Keratinocyte (primary cell): ENCODE measurements around the gene DMGDH. TPM values are rescaled to one million over a fixed set of nuclear protein-coding genes. Genes with fewer than 3 reads are reported as not detected.

Experiments used
- DNase-seq: peaks from one replicate; pipeline ENCODE4 v3.0.0-alpha.2; 2011; ENCODE audit warnings: low read depth, missing footprints, low spot score
- FAIRE-seq: peaks from 2 replicates; lab custom pipeline; 2011; peaks lifted over from hg19 to GRCh38; lab: Jason Lieb, UNC
- H2AFZ ChIP-seq: 2 replicates; pipeline ENCODE4 v1.6.0; 2012; ENCODE audit warnings: low read length, control low read depth, inconsistent platforms; ENCODE audit not compliant: control insufficient read depth
- H3K27ac ChIP-seq: 2 replicates; pipeline ENCODE4 v1.5.1; 2011; ENCODE audit warnings: low read length; ENCODE audit not compliant: control insufficient read depth, insufficient read depth
- H3K27me3 ChIP-seq: 3 replicates; pipeline ENCODE4 v1.6.0; 2011; ENCODE audit warnings: low read length; ENCODE audit not compliant: control insufficient read depth, insufficient read depth; ENCODE audit errors: extremely low read depth
- H3K36me3 ChIP-seq, 2 experiments: 2 replicates in 1 of 2; 3 replicates in 1 of 2; pipeline ENCODE4 v1.5.1; 2011; ENCODE audit warnings: low read length in 2 of 2, mild to moderate bottlenecking in 1 of 2; ENCODE audit not compliant: control insufficient read depth in 2 of 2, insufficient read depth in 2 of 2; ENCODE audit errors: extremely low read depth in 1 of 2
- H3K4me1 ChIP-seq: 3 replicates; pipeline ENCODE4 v1.5.1; 2011; ENCODE audit warnings: low read length; ENCODE audit not compliant: control insufficient read depth, insufficient read depth; ENCODE audit errors: extremely low read depth
- H3K4me2 ChIP-seq: 3 replicates; pipeline ENCODE4 v1.6.0; 2011; ENCODE audit warnings: low read depth, low read length; ENCODE audit not compliant: control insufficient read depth, insufficient read depth; ENCODE audit errors: extremely low read depth
- H3K4me3 ChIP-seq, 3 experiments: fragments of 200-600 bp in 1 of 3; sonication (generic) in 1 of 3; 2 replicates in 2 of 3; 3 replicates in 1 of 3; pipeline ENCODE4 v1.5.1; 2011 to 2016; ENCODE audit warnings: low read length in 3 of 3, mild to moderate bottlenecking in 3 of 3, control low read depth in 2 of 3, inconsistent platforms in 1 of 3, low read depth in 1 of 3, mixed read lengths in 1 of 3, mixed run types in 1 of 3, moderate library complexity in 1 of 3; ENCODE audit not compliant: control insufficient read depth in 2 of 3, insufficient read depth in 2 of 3; ENCODE audit errors: extremely low read depth in 1 of 3
- H3K79me2 ChIP-seq: 2 replicates; pipeline ENCODE4 v1.6.0; 2012; ENCODE audit warnings: low read length; ENCODE audit not compliant: control insufficient read depth, insufficient read depth
- H3K9ac ChIP-seq: 3 replicates; pipeline ENCODE4 v1.6.0; 2011; ENCODE audit warnings: low read length; ENCODE audit not compliant: control insufficient read depth, insufficient read depth; ENCODE audit errors: extremely low read depth
- H3K9me1 ChIP-seq: 3 replicates; pipeline ENCODE4 v1.6.0; 2011; ENCODE audit warnings: low read length; ENCODE audit not compliant: control insufficient read depth, insufficient read depth; ENCODE audit errors: extremely low read depth
- H3K9me3 ChIP-seq: 2 replicates; pipeline ENCODE4 v1.5.1; 2012; ENCODE audit warnings: low read depth, low read length; ENCODE audit not compliant: control insufficient read depth
- H4K20me1 ChIP-seq: 3 replicates; pipeline ENCODE4 v1.6.0; 2011; ENCODE audit warnings: low read length; ENCODE audit not compliant: control insufficient read depth, insufficient read depth; ENCODE audit errors: extremely low read depth
- EZH2 ChIP-seq: IDR thresholded peaks from one replicate; pipeline ENCODE4 v1.6.1; 2012; ENCODE audit warnings: inconsistent platforms, mild to moderate bottlenecking, low read length, moderate library complexity
- dilution Hi-C: fragments of 300-500 bp; cut with MboI; formaldehyde crosslinking; loops from one replicate; pipeline ENCODE4 v1.7.0; 2020; ENCODE audit warnings: low sequenced_read_pairs; ENCODE audit not compliant: extremely low pct_ligation_motif_present
- polyA plus RNA-seq, 5 experiments: library from polyadenylated mRNA; depleted of rRNA in 3 of 5; stranded (reverse) in 3 of 5; stranded (forward) in 1 of 5; unstranded in 1 of 5; fragments of >200 nt; gene quantifications; 1 replicate in 1 of 5; 2 replicates in 3 of 5; 3 replicates in 1 of 5; pipeline versions ENCODE4 v1.2.1 to v1.2.3, GENCODE V29; 2011 to 2012; ENCODE audit warnings: missing spikeins in 2 of 5, low read depth in 1 of 5, low replicate concordance in 1 of 5
- TF ChIP-seq, protein P1 (sequence below), 3 experiments: IDR thresholded peaks in 1 of 3; conservative IDR thresholded peaks in 1 of 3; optimal IDR thresholded peaks in 1 of 3; 2 replicates in 2 of 3; 3 replicates in 1 of 3; pipeline versions ENCODE3 to v1.5.1; 2011; ENCODE audit warnings: low read length in 3 of 3, mild to moderate bottlenecking in 3 of 3, moderate library complexity in 2 of 3, control low read depth in 1 of 3, inconsistent platforms in 1 of 3; ENCODE audit not compliant: insufficient read depth in 2 of 3; ENCODE audit errors: extremely low read depth in 1 of 3

Gene DMGDH
- polyA plus RNA-seq, 1 donor (not counting 4 experiments of a cell fraction or from before 2014, with no cell fraction given): 0.20 TPM

DNA sequence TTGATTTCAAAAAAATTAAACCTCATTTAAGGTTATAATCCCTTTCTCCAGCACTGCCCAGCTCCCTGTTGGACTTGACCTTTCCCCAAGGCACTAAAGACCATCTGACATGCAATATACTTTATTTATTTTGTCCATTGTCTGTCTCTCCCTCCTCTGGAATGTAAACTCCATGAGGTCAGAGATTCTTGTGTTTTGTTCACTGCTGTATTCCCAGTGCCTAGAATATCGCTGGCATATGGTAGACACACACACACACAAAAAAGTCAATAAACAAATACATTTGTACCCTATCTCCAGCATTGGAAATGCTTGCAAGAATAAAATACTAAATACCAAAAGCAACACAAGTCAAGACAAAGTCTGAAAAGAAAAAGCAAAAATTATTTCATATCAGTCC lies 67.1 kb downstream of the DMGDH start:
- Histone ChIP-seq H3K4me2 (no peak overlapping the region), H3K4me1 (no peaks in the 10 kb centered on the region)

DNA sequence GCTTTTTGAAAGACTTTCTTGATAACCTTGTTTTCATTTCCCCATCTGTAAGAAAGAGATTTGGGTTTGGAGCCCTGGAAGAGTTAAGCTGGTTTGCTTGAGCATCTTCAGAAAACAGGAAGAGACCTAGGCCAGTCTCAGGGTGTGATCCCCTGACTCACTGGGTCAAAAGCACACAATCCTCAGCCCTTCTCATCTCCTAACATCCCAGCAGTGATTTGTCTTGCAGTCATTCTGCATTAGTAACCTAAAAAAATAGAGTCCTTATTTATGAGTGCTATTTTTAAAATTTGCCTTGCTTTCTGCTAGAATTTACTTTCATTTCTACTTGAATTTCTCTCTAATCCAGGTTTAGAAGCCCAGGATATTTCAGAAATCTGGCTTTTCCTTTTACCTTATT lies 68.0 kb downstream of the DMGDH start:
- FAIRE-seq (no peak), DNase-seq (no peak)
- H3K9ac ChIP-seq: no peak overlapping the region
- no peaks in the 10 kb centered on the region for H3K79me2 ChIP-seq
- H3K4me1 ChIP-seq: no peaks in the 10 kb centered on the region
- H3K4me2 ChIP-seq: no peak overlapping the region
- no peaks in the 10 kb centered on the region for H4K20me1 ChIP-seq
- H3K27me3 ChIP-seq: peaks cover 5% of the 10 kb centered on the region
- no peaks in the 10 kb centered on the region for H3K9me3 ChIP-seq
- no peak overlapping the region for H3K4me3 ChIP-seq
- dilution Hi-C loops: no loop called here
- no peak overlapping the region for H3K27ac ChIP-seq
- H3K9me1 ChIP-seq: no peaks in the 10 kb centered on the region
- no peak overlapping the region for H2AFZ ChIP-seq
- TF ChIP-seq EZH2: no peak
- TF ChIP-seq, protein P1, sequence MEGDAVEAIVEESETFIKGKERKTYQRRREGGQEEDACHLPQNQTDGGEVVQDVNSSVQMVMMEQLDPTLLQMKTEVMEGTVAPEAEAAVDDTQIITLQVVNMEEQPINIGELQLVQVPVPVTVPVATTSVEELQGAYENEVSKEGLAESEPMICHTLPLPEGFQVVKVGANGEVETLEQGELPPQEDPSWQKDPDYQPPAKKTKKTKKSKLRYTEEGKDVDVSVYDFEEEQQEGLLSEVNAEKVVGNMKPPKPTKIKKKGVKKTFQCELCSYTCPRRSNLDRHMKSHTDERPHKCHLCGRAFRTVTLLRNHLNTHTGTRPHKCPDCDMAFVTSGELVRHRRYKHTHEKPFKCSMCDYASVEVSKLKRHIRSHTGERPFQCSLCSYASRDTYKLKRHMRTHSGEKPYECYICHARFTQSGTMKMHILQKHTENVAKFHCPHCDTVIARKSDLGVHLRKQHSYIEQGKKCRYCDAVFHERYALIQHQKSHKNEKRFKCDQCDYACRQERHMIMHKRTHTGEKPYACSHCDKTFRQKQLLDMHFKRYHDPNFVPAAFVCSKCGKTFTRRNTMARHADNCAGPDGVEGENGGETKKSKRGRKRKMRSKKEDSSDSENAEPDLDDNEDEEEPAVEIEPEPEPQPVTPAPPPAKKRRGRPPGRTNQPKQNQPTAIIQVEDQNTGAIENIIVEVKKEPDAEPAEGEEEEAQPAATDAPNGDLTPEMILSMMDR (optimal IDR thresholded peaks at IDR 0.05 in 1 of 3, IDR thresholded peaks at IDR 0.05 in 1 of 3, conservative IDR thresholded peaks at IDR 0.05 in 1 of 3; ENCODE audit: extremely low read depth in 1 of 3, insufficient read depth in 2 of 3, low read length in 3 of 3): no peak
- H3K36me3 ChIP-seq: no peaks in the 10 kb centered on the region

More for the DNA sequence above, 67.1 kb downstream of the DMGDH start:
- H3K27me3 ChIP-seq: peaks cover 4% of the 10 kb centered on the region
- no peaks in the 10 kb centered on the region for H3K79me2 ChIP-seq
- no peak overlapping the region for H3K27ac ChIP-seq
- no peaks in the 10 kb centered on the region for H3K36me3 ChIP-seq
- H2AFZ ChIP-seq: no peak overlapping the region
- H3K4me3 ChIP-seq: no peak overlapping the region
- no peaks in the 10 kb centered on the region for H4K20me1 ChIP-seq
- dilution Hi-C loops: no loop called here
- FAIRE-seq: no peak
- no peak overlapping the region for H3K9ac ChIP-seq
- H3K9me3 ChIP-seq: no peaks in the 10 kb centered on the region
- H3K9me1 ChIP-seq: no peaks in the 10 kb centered on the region
- no peak for DNase-seq
- TF ChIP-seq EZH2: no peak

DNA sequence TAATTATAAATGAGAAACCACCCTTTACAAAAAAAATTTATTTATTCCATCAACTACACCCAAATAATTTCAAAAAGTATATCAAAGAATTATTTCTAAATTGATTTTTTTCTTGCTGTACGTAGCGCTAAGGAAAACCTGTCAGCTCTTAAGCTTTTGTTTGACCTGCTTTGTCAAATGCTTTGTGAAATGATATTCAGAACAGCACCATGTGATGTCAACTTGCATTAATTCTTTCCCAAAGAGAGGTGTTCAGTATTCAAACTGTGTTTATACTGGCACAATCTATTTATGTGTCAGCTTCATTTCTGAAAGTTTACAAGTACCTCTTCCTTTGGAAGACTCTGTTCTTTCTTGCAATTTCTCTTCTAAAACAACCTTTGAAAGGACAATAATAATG lies 72.4 kb downstream of the DMGDH start:
- H3K9me1 ChIP-seq: no peaks in the 10 kb centered on the region
- H3K4me2 ChIP-seq: no peak overlapping the region
- H3K9me3 ChIP-seq: no peaks in the 10 kb centered on the region
- FAIRE-seq: no peak
- H3K27ac ChIP-seq: no peak overlapping the region
- no peak for TF ChIP-seq EZH2
- TF ChIP-seq, protein P1 (optimal IDR thresholded peaks at IDR 0.05 in 1 of 3, IDR thresholded peaks at IDR 0.05 in 1 of 3, conservative IDR thresholded peaks at IDR 0.05 in 1 of 3; ENCODE audit: extremely low read depth in 1 of 3, insufficient read depth in 2 of 3, low read length in 3 of 3): no peak
- DNase-seq: no peak
- H4K20me1 ChIP-seq: no peaks in the 10 kb centered on the region
- peaks cover 5% of the 10 kb centered on the region for H3K27me3 ChIP-seq
- no peak overlapping the region for H3K9ac ChIP-seq
- dilution Hi-C loops: no loop called here
- no peaks in the 10 kb centered on the region for H3K36me3 ChIP-seq
- H2AFZ ChIP-seq: no peak overlapping the region
- H3K4me1 ChIP-seq: no peaks in the 10 kb centered on the region
- H3K4me3 ChIP-seq: no peak overlapping the region
- no peaks in the 10 kb centered on the region for H3K79me2 ChIP-seq
